Measurements from ENCODE around the gene NCOA7.

The NCOA7 gene

GRCh38 chr6:125746019-125746414, 44.7 kb upstream of the NCOA7 start:
- no peak overlapping the region for H3K4me3 ChIP-seq (ENCODE audit: low read depth, low read length)
- TF ChIP-seq CTCF (IDR thresholded peaks at IDR 0.05; ENCODE audit: borderline replicate concordance, insufficient read depth, low read depth, low read length) = no peak

GRCh38 chr6:125746731-125747588, 43.8 kb upstream of the NCOA7 start:
- TF ChIP-seq CTCF (IDR thresholded peaks at IDR 0.05; ENCODE audit: borderline replicate concordance, insufficient read depth, low read depth, low read length) = no peak
- peak overlapping the region; percentile 41 for H3K4me3 ChIP-seq (ENCODE audit: low read depth, low read length)

GRCh38 chr6:125747589-125748405, 43.0 kb upstream of the NCOA7 start:
- H3K4me3 ChIP-seq (ENCODE audit: low read depth, low read length) = peak overlapping the region; percentile 41
- no peak for TF ChIP-seq CTCF (IDR thresholded peaks at IDR 0.05; ENCODE audit: borderline replicate concordance, insufficient read depth, low read depth, low read length)

- TF ChIP-seq CTCF (IDR thresholded peaks at IDR 0.05; ENCODE audit: borderline replicate concordance, insufficient read depth, low read depth, low read length) = no peak
- peak overlapping the region; percentile 61 for H3K4me3 ChIP-seq (ENCODE audit: low read depth, low read length)
Measured at GRCh38 chr6:125748406-125749172, 42.2 kb upstream of the NCOA7 start.

- TF ChIP-seq CTCF (IDR thresholded peaks at IDR 0.05; ENCODE audit: borderline replicate concordance, insufficient read depth, low read depth, low read length) = no peak
- H3K4me3 ChIP-seq (ENCODE audit: low read depth, low read length) = peak within 1 kb of the TSS; percentile 61
Measured at GRCh38 chr6:125749173-125749864, 41.4 kb upstream of the NCOA7 start, which contains the start of gene HEY2. HEY2 (plus strand) TSS chr6:125749632; CDS start chr6:125749777, 145 bp downstream.
